Kidney capillary endothelial cell (primary cell): ENCODE measurements around the gene VTI1A.
"Not testable (repeated sequence)": the region's sequence is repeated elsewhere in the genome, so short reads cannot be mapped to it uniquely, and the experiment has no call there.

ENCODE experiments used
- DNase-seq: peaks from one replicate; pipeline ENCODE4 v3.0.0-alpha.2; 2018; ENCODE audit warnings: low spot score

Gene VTI1A

GRCh38 chr10:112835944-112836451 is 389.0 kb downstream of the VTI1A start:
- DNase-seq: no peak

DNA sequence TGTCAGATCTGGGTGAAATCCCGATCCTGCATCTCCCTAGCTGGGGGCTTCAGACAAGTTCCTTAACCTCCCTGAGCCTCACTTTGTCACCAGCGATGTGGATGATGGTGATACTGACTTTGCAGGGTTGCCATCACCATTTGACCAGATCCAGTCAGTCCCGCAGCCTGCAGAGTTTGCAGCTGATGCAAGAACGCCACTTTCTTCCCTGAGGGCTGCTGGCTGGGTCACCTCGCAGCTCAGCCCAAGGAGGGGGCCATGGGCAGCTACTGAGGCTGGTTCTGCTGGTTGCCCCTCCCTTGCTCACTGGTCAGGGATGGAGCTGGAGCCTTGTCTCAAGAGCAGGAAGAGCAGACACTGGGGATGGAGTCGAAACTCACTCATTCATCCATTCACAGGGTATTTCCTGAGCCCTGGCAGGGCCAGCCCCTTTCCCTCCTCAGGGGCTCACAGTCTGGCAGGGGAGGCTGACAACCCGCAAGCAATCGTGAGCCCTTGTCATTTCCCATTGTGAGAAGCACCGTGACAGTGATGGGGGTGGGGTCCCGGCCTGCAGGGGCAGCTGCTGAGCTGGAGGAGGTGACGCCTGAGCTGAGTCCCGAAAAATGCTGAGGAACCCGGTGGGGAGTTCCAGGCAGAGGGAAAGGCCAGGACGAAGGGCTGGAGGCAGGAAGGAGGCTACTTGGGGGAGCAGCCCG is 391.9 kb downstream of the VTI1A start:
- no peak for DNase-seq

DNA sequence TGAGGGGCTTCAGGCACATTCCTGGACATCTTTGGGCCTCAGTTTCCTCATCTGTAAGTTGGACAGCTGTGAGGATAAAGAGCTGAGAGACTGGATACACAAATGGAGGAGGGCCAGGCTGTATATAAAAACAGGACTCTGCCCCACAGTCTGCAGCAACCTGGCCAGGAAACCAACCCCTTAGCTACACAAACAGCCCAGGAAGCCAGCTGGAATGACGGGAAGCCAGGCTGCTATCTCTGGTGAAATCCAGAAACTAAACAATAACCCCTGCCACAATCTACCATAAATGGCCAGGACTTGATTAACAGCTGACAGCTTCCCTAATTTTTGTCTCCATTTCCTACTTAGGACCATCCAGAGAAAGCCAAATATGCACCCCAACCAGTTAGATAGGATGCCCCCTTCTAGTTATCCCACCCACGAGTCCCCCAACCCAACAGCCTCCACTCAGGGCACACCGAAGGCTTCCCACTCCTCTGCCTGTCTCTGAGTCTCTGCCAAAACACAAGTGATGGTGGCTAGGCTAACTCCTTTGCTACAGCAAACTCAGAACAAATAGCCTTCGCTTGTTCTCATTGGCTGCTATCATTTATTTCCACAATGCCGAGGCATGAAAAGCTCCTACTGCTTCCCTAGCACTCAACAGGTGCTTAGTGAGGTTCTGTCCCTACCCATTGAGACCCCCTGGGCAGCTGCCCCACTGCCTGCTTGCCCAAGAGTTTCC is 393.1 kb downstream of the VTI1A start:
- no peak for DNase-seq

- no peak for DNase-seq
Measured at GRCh38 chr10:112841549-112841948, 394.5 kb downstream of the VTI1A start.

- DNase-seq: no peak
Measured at GRCh38 chr10:112842832-112843360, 395.9 kb downstream of the VTI1A start.

GRCh38 chr10:112843623-112844022 is 396.6 kb downstream of the VTI1A start:
- no peak for DNase-seq

GRCh38 chr10:112844681-112845544 is 397.9 kb downstream of the VTI1A start:
- DNase-seq: no peak

- no peak for DNase-seq
Measured at GRCh38 chr10:112847778-112848177, 400.8 kb downstream of the VTI1A start.

DNA sequence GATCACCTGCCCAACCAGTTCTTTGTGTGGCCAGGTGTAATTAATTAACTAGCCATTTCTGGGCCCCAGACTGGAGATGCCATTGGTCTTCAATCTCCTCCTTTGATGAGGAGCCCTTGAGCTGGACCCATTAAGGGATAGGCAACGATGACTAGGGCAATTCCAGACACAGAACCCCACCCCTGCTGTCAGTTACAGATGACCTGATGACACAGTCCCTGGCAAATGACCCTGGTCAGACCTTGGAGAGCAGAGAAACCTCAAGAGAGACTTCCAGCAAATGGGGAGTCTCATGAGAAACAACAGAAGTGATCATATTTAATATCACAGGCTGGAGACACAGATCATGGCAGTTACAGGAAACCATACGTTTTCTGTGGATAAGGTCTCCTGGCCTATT is 401.2 kb downstream of the VTI1A start:
- no peak for DNase-seq

GRCh38 chr10:112848868-112849430 is 401.9 kb downstream of the VTI1A start:
- no peak for DNase-seq

- no peak for DNase-seq
Measured at GRCh38 chr10:112849546-112849945, 402.5 kb downstream of the VTI1A start.

DNA sequence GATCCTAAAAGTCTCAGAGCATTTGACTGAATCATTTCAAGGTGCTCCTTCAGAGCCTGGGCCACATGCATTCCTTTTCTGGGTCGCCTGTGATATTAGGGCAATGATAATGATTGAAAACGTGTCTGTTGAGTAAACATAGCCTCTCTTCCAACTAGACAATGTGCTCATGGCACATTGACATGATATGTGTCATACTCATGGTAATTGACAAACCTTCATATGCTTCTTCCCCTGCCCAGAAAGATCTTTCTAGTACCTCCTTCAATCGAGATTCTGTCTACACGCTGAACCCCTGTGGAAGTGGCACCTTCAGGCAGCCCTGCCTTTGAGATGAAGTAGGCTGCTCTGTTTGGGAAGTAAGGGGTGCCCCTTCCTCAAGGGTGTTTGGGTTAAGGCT is 404.2 kb downstream of the VTI1A start:
- DNase-seq: no peak

DNA sequence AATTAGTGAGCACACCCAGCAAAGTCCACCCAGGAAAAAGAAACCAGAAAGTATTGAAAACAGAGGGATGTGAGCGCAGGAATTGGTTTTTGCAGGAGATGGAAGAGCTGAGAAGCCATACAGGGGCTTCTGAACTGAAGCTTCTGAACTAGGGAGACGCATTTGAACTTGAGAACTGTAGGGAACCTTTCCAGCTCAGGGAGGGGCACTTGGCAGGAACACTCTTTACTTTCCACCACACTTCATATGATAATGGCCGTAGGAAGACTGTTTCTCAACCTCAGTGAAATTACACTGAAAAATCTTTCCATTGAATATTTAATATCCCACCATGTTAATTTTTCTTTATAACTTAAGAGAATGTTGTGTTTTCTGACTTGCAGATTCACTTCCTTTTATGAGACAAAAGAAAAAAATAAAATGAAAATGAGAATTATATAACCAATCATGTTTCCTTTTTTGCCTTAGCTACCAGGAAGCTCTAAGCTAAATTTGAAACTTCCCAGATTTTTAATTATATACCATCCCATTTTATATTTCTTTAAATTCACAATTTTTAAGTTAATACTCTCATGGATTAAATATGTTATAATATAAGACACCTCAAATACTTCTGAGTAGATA is 404.7 kb downstream of the VTI1A start:
- no peak for DNase-seq

GRCh38 chr10:112852306-112852705 is 405.3 kb downstream of the VTI1A start:
- no peak for DNase-seq

- DNase-seq: no peak
Measured at GRCh38 chr10:112855134-112855533, 408.1 kb downstream of the VTI1A start.

- DNase-seq: no peak
Measured at GRCh38 chr10:112857493-112857892, 410.5 kb downstream of the VTI1A start.

DNA sequence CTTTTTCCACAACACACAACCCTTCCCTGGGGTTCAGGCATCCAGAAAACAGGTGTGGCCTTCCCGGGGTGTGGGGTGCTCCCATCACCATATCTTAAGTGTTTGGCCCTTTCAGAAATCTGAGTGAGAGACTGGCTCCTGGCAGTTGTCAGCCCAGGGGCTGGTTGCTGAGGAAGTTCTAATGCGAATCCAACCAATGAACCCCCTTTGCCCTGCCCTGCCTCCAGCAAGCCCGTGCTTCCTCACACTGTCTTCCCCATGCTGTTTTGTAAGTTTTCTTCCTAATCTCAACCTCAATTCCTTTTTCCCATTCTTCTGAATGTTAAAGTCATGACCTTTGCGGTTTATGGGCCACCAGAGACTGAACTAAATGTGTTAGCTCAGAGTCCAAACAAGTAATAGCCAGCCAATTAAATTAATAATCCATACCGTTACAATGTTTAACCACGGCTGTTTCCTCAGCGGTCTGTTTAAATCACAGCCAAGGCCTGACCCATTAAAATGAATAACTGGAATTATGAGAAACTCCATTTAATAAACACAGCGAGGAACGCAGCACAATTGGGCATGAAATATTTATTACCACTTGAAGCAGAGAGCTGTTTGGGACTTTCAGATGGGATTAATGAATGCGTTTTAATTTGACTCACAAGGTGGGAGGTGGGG is 412.1 kb downstream of the VTI1A start:
- DNase-seq: no peak

DNA sequence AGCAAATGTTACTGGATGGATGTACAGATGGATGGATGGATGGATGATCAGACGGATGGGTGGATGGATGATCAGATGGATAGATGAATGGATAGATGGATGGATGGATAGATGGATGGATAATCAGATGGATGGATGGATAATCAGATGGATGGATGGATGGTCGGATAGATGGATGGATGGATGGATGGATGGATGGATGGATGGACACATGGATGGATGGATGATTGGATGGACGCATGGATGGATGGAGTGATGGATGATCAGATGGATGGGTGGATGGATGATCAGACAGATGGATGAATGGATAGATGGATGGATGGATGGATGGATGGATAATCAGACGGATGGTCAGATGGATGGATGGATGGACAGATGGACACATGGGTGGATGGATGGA is 412.8 kb downstream of the VTI1A start:
- DNase-seq: no peak

GRCh38 chr10:112863461-112863860 is 416.4 kb downstream of the VTI1A start:
- DNase-seq: not testable (repeated sequence)
